Activated CD4-positive, alpha-beta memory T cell treated with anti-CD3 and anti-CD28 coated beads for 36 hours (primary cell): ENCODE data around the gene CGB7. TPM values are rescaled to one million over a fixed set of nuclear protein-coding genes. Genes with fewer than 3 reads are reported as not detected.

Source experiments
- CTCF ChIA-PET: fragments of 350-600 bp; sonication (Branson Sonifier 250); formaldehyde crosslinking; loops from one replicate; lab custom pipeline; 2021; ENCODE audit warnings: antibody characterized with exemption, inconsistent platforms; lab: Charles Lee
- POLR2A ChIA-PET: fragments of 350-600 bp; sonication (Branson Sonifier 250); formaldehyde crosslinking; loops from one replicate; lab custom pipeline; 2021; ENCODE audit warnings: antibody characterized with exemption; lab: Charles Lee
- DNase-seq: peaks from one replicate; pipeline ENCODE4 v3.0.0-alpha.2; 2020
- H3K27ac Mint-ChIP-seq: one replicate; pipeline ENCODE4 v1.8.0; 2021; ENCODE audit warnings: mixed read lengths
- H3K27me3 Mint-ChIP-seq: one replicate; pipeline ENCODE4 v1.8.0; 2021; ENCODE audit warnings: mixed read lengths
- H3K36me3 Mint-ChIP-seq: one replicate; pipeline ENCODE4 v1.8.0; 2021; ENCODE audit warnings: mixed read lengths
- H3K4me1 Mint-ChIP-seq: one replicate; pipeline ENCODE4 v1.8.0; 2021; ENCODE audit warnings: low read depth, mixed read lengths
- H3K4me3 Mint-ChIP-seq: one replicate; pipeline ENCODE4 v1.8.0; 2021; ENCODE audit warnings: mild to moderate bottlenecking, mixed read lengths
- H3K9me3 Mint-ChIP-seq: one replicate; pipeline ENCODE4 v1.8.0; 2021; ENCODE audit warnings: mixed read lengths
- intact Hi-C: fragments of 100-400 bp; cut with micrococcal nuclease; formaldehyde crosslinking; loops from one replicate; pipeline ENCODE4 v1.15.1; 2023
- microRNA-seq: library from miRNA; unstranded; fragments of <30 nt; microRNA quantifications from one replicate; pipeline ENCODE4 v1.2.0, GENCODE V29; 2022; ENCODE audit warnings: borderline number of aligned reads, borderline microRNAs expressed, borderline replicate concordance
- total RNA-seq, 2 experiments: library from RNA; stranded (reverse); gene quantifications; one replicate each; pipeline ENCODE4 v1.2.3, GENCODE V29; 2021

CGB7 gene
- total RNA-seq, 2 experiments from 2014 or later: not detected

DNA sequence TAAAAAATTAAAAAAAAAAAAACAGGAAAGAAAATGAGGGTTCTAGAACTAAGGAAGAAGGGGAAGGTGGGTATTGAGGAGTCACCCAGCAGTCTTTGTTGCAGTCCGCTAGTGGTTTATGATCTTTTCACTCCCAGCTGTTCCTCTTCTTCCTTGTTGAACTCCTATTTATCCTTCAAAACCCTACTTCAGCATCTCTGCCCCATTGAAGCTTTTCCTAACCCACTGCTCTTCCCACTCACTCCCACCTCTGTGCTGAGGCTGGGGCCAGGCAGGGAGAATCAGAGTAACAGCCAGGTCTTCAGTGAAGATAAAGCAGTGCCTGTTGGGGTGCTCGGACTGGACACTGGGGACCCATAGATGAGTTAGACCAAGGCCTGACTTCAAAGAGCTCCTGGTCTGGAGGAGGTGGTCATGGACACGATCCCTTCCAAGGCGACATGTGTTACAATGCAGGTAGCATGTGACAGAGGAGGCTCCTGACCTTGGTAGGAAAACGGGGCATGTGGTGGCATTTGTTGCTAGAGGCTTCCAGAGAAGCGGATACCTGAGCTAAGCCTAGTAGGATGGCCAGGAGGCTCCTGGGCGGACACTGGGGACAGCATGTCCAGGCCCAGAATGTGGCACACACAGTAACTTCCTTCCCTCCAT lies 52.5 kb downstream of the CGB7 start:
- CTCF ChIA-PET: interaction anchor here (1.8 kb wide), 1 partner anchor 12 kb away, joined by 5 read pairs; the partner anchor contains the start of genes GYS1 and RUVBL2
- intact Hi-C loops: no loop called here
- no peak for DNase-seq
- Mint-ChIP-seq H3K9me3 (no peaks in the 10 kb centered on the region), H3K4me1 (no peaks in the 10 kb centered on the region), H3K36me3 (peaks cover 20% of the 10 kb centered on the region), H3K27me3 (no peaks in the 10 kb centered on the region), H3K27ac (no peak overlapping the region), H3K4me3 (no peak overlapping the region)
- POLR2A ChIA-PET: no interaction called here

Small RNAs within 50 kb of the gene (microRNA-seq; reads per million reads assigned to microRNA genes)
- gene MIR6798: 1.6 reads per million

Other genes with a start within 250 kb of the CGB7 start
- gene BCAT2, start 246.7 kb downstream of the CGB7 start, total RNA-seq: 10 to 100 TPM; 59.8 to 61.5 TPM
- gene HSD17B14, start 221.3 kb downstream of the CGB7 start, total RNA-seq: under 1 TPM in 1 of 2 experiments, not detected in 1; 0.31 TPM
- gene PLEKHA4, start 189.1 kb downstream of the CGB7 start, total RNA-seq: 10 to 100 TPM; 10.5 to 11.0 TPM
- gene PPP1R15A, start 185.3 kb downstream of the CGB7 start, total RNA-seq: 10 to 100 TPM; 49.7 to 52.0 TPM
- gene TULP2, start 159.0 kb downstream of the CGB7 start, total RNA-seq: under 1 TPM; 0.34 to 0.59 TPM
- gene NUCB1, start 157.4 kb downstream of the CGB7 start, total RNA-seq: 100 to 1,000 TPM; 154 to 159 TPM
- 1 to 10 TPM; 2.0 to 2.8 TPM for gene DHDH, start 124.0 kb downstream of the CGB7 start, total RNA-seq
- gene BAX, start 102.9 kb downstream of the CGB7 start, total RNA-seq: 100 to 1,000 TPM; 173 to 181 TPM
- 100 to 1,000 TPM; 870 to 900 TPM for gene FTL, start 92.4 kb downstream of the CGB7 start, total RNA-seq
- gene GYS1, start 64.4 kb downstream of the CGB7 start, total RNA-seq: 10 to 100 TPM; 42.2 to 47.6 TPM
- 100 to 1,000 TPM; 107 to 109 TPM for gene RUVBL2, start 63.9 kb downstream of the CGB7 start, total RNA-seq
- under 1 TPM in 1 of 2 experiments, not detected in 1; 0.48 TPM for gene LHB, start 40.7 kb downstream of the CGB7 start, total RNA-seq
- not detected for gene CGB3, start 33.4 kb downstream of the CGB7 start, total RNA-seq
- gene CGB2, start 25.9 kb downstream of the CGB7 start, total RNA-seq: not detected
- gene CGB1, start 20.9 kb downstream of the CGB7 start, total RNA-seq: not detected
- not detected for gene CGB5, start 13.9 kb downstream of the CGB7 start, total RNA-seq
- gene CGB8, start 8.6 kb downstream of the CGB7 start, total RNA-seq: not detected
- not detected for gene NTF4, start 7.1 kb upstream of the CGB7 start, total RNA-seq
- gene KCNA7, start 14.9 kb upstream of the CGB7 start, total RNA-seq: not detected
- 100 to 1,000 TPM; 180 to 190 TPM for gene SNRNP70, start 27.7 kb upstream of the CGB7 start, total RNA-seq
- gene LIN7B, start 56.6 kb upstream of the CGB7 start, total RNA-seq: 1 to 10 TPM; 5.1 to 5.6 TPM
- gene C19orf73, start 61.4 kb upstream of the CGB7 start, total RNA-seq: 1 to 10 TPM; 1.4 TPM
- 1 to 10 TPM; 3.5 to 5.0 TPM for gene PPFIA3, start 61.8 kb upstream of the CGB7 start, total RNA-seq
- gene HRC, start 97.6 kb upstream of the CGB7 start, total RNA-seq: not detected
- gene TRPM4, start 100.0 kb upstream of the CGB7 start, total RNA-seq: 1 to 10 TPM; 1.1 to 1.2 TPM